ENCODE results near the gene SEPSECS. TPM values are rescaled to one million over a fixed set of nuclear protein-coding genes. Genes with fewer than 3 reads are reported as not detected.

Gene SEPSECS
- total and polyA plus RNA-seq, 7 donors = 4.5 to 11.1 (median 8.6) TPM

DNA sequence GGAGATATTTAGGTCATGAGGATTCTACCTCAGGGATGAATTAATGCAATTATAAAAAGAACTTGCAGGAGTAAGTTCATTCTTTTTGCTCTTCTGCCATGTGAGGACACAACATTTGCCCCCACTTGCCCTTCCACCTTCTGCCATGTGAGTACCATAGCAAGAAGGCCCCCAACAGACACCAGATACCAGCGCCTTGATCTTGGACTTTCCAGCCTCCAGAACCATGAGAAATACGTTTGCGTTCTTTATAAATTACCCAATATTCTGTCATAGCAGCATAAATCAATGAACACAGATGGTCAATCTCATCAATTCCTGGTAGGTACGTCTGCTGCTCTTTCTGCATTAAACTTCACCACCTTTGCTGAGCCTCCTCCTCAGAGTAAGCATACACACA is 5.7 kb upstream of the SEPSECS start:
- peaks cover 0 to 16% (median 13%) of the 10 kb centered on the region in 4 donors for H3K4me1 ChIP-seq
- no peak overlapping the region for H3K4me3 ChIP-seq
- DNase-seq = no peak
- no peaks in the 10 kb centered on the region for H3K36me3 ChIP-seq
- TF ChIP-seq POLR2AphosphoS5 (IDR thresholded peaks at IDR 0.05) (no peak), POLR2A (IDR thresholded peaks at IDR 0.05) (no peak), EP300 (IDR thresholded peaks at IDR 0.05) (no peak)
- TF ChIP-seq, protein P1, sequence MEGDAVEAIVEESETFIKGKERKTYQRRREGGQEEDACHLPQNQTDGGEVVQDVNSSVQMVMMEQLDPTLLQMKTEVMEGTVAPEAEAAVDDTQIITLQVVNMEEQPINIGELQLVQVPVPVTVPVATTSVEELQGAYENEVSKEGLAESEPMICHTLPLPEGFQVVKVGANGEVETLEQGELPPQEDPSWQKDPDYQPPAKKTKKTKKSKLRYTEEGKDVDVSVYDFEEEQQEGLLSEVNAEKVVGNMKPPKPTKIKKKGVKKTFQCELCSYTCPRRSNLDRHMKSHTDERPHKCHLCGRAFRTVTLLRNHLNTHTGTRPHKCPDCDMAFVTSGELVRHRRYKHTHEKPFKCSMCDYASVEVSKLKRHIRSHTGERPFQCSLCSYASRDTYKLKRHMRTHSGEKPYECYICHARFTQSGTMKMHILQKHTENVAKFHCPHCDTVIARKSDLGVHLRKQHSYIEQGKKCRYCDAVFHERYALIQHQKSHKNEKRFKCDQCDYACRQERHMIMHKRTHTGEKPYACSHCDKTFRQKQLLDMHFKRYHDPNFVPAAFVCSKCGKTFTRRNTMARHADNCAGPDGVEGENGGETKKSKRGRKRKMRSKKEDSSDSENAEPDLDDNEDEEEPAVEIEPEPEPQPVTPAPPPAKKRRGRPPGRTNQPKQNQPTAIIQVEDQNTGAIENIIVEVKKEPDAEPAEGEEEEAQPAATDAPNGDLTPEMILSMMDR (IDR thresholded peaks at IDR 0.05) = no peak
- no peaks in the 10 kb centered on the region for H3K9me3 ChIP-seq
- H3K27me3 ChIP-seq = no peaks in the 10 kb centered on the region
- intact Hi-C loops (cut with DNase I) = no loop called here
- H3K27ac ChIP-seq = no peak overlapping the region
- 95 to 96% methylated on average over 4 of the region's 4 CpGs for WGBS, 2 donors

DNA sequence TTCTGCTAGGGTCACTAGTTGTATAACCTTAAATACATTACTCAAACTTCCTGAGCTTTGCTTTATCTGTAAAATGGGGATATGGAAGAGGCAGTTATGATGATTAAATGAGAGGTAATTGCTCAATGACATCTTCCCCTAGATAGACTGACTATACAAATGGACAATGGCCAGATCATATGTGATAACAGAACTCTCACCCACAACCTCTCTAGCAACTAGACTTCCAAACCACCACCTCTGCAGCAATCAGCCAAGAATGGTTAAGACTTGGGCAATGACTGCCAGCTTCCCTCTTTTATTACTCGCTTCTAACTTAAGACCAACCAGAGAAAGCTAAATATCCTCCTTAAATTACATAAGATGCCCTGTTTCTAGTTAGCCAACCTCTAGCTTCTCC is 2.9 kb upstream of the SEPSECS start:
- Histone ChIP-seq H3K4me1 (peaks cover 0 to 23% (median 16%) of the 10 kb centered on the region in 4 donors), H3K27ac (no peak overlapping the region), H3K4me3 (no peak overlapping the region), H3K27me3 (no peaks in the 10 kb centered on the region), H3K9me3 (no peaks in the 10 kb centered on the region), H3K36me3 (no peaks in the 10 kb centered on the region)
- intact Hi-C loops (cut with DNase I) = loop anchor here (5.0 kb wide), 4 partner anchors 131 to 251 kb away; partner anchors contain the start of genes CCDC149, LGI2 and ZCCHC4
- no peak for TF ChIP-seq POLR2A (IDR thresholded peaks at IDR 0.05)
- TF ChIP-seq EP300 (IDR thresholded peaks at IDR 0.05) = no peak
- TF ChIP-seq POLR2AphosphoS5 (IDR thresholded peaks at IDR 0.05) = no peak
- TF ChIP-seq, protein P1 (IDR thresholded peaks at IDR 0.05) = no peak
- 88 to 94% methylated on average over 1 of the region's 1 CpG for WGBS, 2 donors
- DNase-seq = no peak

DNA sequence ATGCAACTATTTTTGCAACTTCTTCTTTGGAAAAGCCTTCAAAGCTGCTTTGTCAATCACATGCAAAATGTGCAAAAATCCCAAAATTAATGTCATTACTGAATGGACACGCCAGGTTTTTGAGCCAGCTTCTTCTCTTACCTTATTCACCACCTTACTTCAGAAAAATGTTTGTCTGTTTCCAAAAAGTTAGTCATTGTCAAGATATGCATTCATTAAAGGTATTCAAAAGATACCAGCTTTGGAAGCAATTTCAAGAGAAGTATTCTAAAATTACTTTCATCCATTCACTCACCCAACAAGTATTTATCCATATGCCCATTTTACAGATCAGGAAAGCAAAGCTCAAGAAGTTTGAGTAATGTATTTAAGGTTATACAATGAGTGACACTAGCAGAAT is 2.3 kb upstream of the SEPSECS start:
- Histone ChIP-seq H3K4me1 (peaks cover 0 to 23% (median 16%) of the 10 kb centered on the region in 4 donors), H3K36me3 (no peaks in the 10 kb centered on the region), H3K9me3 (no peaks in the 10 kb centered on the region), H3K27ac (no peak overlapping the region), H3K27me3 (no peaks in the 10 kb centered on the region), H3K4me3 (no peak overlapping the region)
- 95% methylated on average over 1 of the region's 1 CpG for WGBS, 2 donors
- TF ChIP-seq POLR2AphosphoS5 (IDR thresholded peaks at IDR 0.05) (no peak), POLR2A (IDR thresholded peaks at IDR 0.05) (no peak), EP300 (IDR thresholded peaks at IDR 0.05) (no peak)
- TF ChIP-seq, protein P1 (IDR thresholded peaks at IDR 0.05) = no peak
- intact Hi-C loops (cut with DNase I) = loop anchor here (5.0 kb wide), 4 partner anchors 130 to 250 kb away; partner anchors contain the start of genes CCDC149, LGI2 and ZCCHC4
- DNase-seq = no peak

DNA sequence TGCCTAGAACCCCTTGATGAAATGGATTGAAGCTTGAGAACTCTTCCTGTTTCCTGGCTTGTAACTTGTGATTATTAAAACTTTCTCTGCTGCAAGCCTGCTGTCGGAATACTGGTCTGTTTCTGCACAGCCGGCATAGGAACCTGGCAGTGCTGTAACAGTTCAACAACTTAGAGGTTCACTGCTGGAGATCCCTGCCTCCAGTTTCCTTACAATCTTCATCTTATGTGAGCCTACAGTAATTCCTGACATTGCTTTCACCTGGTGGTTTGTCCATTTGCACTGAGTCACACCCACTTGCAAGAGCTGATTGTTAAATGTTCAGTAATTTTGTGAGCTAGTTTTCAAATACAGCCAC is 1.3 kb upstream of the SEPSECS start:
- H3K4me1 ChIP-seq = peaks cover 0 to 23% (median 16%) of the 10 kb centered on the region in 4 donors
- 31 to 38% methylated on average over 2 of the region's 2 CpGs for WGBS, 2 donors
- TF ChIP-seq, protein P1 (IDR thresholded peaks at IDR 0.05) = no peak
- TF ChIP-seq POLR2A (IDR thresholded peaks at IDR 0.05) (no peak), POLR2AphosphoS5 (IDR thresholded peaks at IDR 0.05) (no peak), EP300 (IDR thresholded peaks at IDR 0.05) (no peak)
- DNase-seq = no peak
- H3K36me3 ChIP-seq = no peaks in the 10 kb centered on the region
- H3K27ac ChIP-seq = peak overlapping the region; percentile 91 to 98 (median 97)
- no peaks in the 10 kb centered on the region for H3K27me3 ChIP-seq
- peak overlapping the region in 3 of 4 donors; percentile 72 to 87 (median 85) for H3K4me3 ChIP-seq
- no peaks in the 10 kb centered on the region for H3K9me3 ChIP-seq
- intact Hi-C loops (cut with DNase I) = loop anchor here (2.0 to 5.0 kb wide), 5 partner anchors 73 to 249 kb away; partner anchors contain the start of genes CCDC149, LGI2, PI4K2B and ZCCHC4
